Forelimb muscle (tissue), 1 donor: ENCODE results near the gene DUS3L. TPM values are rescaled to one million over a fixed set of nuclear protein-coding genes. Genes with fewer than 3 reads are reported as not detected.

Source experiments
- DNase-seq: peaks from one replicate; pipeline ENCODE4 v3.0.0-alpha.2; 2013; ENCODE audit warnings: low read depth
- polyA plus RNA-seq: library from polyadenylated mRNA; unstranded; fragments of 120-200 nt; gene quantifications from one replicate; pipeline ENCODE4 v1.2.1, GENCODE V29; 2013; ENCODE audit not compliant: insufficient read length

DUS3L gene
- polyA plus RNA-seq: 24.5 TPM

- peak; percentile 93 for DNase-seq
These were observed at the start of gene DUS3L for GRCh38 chr19:5790559-5791520. Gene DUS3L (minus strand): TSS chr19:5791163. CDS start chr19:5791141, 22 bp downstream.

GRCh38 chr19:5839065-5840017, 48.4 kb upstream of the DUS3L start, which contains the start of gene FUT6:
Gene FUT6 (minus strand): TSS chr19:5839702. CDS start chr19:5832567, 7,135 bp downstream.
- DNase-seq: no peak

GRCh38 chr19:5838353-5839064, 47.5 kb upstream of the DUS3L start:
- DNase-seq: no peak

GRCh38 chr19:5837761-5838352, 46.9 kb upstream of the DUS3L start:
- no peak for DNase-seq

GRCh38 chr19:5832527-5833216, 41.7 kb upstream of the DUS3L start:
- no peak for DNase-seq

GRCh38 chr19:5832061-5832460, 41.1 kb upstream of the DUS3L start:
- DNase-seq: no peak

- DNase-seq: no peak
These were observed 40.2 kb upstream of the DUS3L start for GRCh38 chr19:5831159-5831558.

- DNase-seq: no peak
These were observed 38.8 kb upstream of the DUS3L start for GRCh38 chr19:5829567-5830310.

- DNase-seq: no peak
These were observed 38.0 kb upstream of the DUS3L start for GRCh38 chr19:5828661-5829566.

- peak; percentile 83 for DNase-seq
These were observed 37.1 kb upstream of the DUS3L start for GRCh38 chr19:5827891-5828660.

GRCh38 chr19:5827342-5827890, 36.5 kb upstream of the DUS3L start:
- no peak for DNase-seq

GRCh38 chr19:5826531-5827341, 35.8 kb upstream of the DUS3L start:
- DNase-seq: no peak

GRCh38 chr19:5825178-5825577, 34.2 kb upstream of the DUS3L start:
- no peak for DNase-seq

GRCh38 chr19:5824751-5825150, 33.8 kb upstream of the DUS3L start:
- DNase-seq: no peak

GRCh38 chr19:5823579-5824281, 32.8 kb upstream of the DUS3L start:
- no peak for DNase-seq
